ENCODE measurements around the gene NRCAM.

GRCh38 chr7:108347616-108348015 is 108.6 kb downstream of the NRCAM start:
- TF ChIP-seq, protein P1, sequence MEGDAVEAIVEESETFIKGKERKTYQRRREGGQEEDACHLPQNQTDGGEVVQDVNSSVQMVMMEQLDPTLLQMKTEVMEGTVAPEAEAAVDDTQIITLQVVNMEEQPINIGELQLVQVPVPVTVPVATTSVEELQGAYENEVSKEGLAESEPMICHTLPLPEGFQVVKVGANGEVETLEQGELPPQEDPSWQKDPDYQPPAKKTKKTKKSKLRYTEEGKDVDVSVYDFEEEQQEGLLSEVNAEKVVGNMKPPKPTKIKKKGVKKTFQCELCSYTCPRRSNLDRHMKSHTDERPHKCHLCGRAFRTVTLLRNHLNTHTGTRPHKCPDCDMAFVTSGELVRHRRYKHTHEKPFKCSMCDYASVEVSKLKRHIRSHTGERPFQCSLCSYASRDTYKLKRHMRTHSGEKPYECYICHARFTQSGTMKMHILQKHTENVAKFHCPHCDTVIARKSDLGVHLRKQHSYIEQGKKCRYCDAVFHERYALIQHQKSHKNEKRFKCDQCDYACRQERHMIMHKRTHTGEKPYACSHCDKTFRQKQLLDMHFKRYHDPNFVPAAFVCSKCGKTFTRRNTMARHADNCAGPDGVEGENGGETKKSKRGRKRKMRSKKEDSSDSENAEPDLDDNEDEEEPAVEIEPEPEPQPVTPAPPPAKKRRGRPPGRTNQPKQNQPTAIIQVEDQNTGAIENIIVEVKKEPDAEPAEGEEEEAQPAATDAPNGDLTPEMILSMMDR (conservative IDR thresholded peaks at IDR 0.05; ENCODE audit: low read depth, low read length), result no peak
- no peak for TF ChIP-seq EZH2 (IDR thresholded peaks at IDR 0.05; ENCODE audit: borderline replicate concordance, low read depth, low read length, poor library complexity, severe bottlenecking)

Data from A673 (cell line).